HG03064 (cell line): ENCODE results near the gene SLX9.

ENCODE experiments used
- ATAC-seq: cut with Tn5 transposase; IDR thresholded peaks from one replicate; pipeline ENCODE4 v1.9.1; 2021; ENCODE audit warnings: low read depth; ENCODE audit not compliant: unreplicated experiment

The SLX9 gene

GRCh38 chr21:44986471-44987291 is 46.9 kb downstream of the SLX9 start:
- ATAC-seq: no peak

GRCh38 chr21:44987301-44987885 is 47.6 kb downstream of the SLX9 start:
- ATAC-seq: no peak

- no peak for ATAC-seq
These were observed 48.2 kb downstream of the SLX9 start for GRCh38 chr21:44987886-44988606.

- no peak for ATAC-seq
These were observed 49.0 kb downstream of the SLX9 start for GRCh38 chr21:44988607-44989536.

GRCh38 chr21:44989537-44989886 is 49.7 kb downstream of the SLX9 start:
- ATAC-seq: no peak

GRCh38 chr21:44989943-44990780 is 50.3 kb downstream of the SLX9 start:
- no peak for ATAC-seq

- ATAC-seq: no peak
These were observed 51.1 kb downstream of the SLX9 start for GRCh38 chr21:44990921-44991320.

GRCh38 chr21:44991538-44992483 is 52.0 kb downstream of the SLX9 start:
- no peak for ATAC-seq

DNA sequence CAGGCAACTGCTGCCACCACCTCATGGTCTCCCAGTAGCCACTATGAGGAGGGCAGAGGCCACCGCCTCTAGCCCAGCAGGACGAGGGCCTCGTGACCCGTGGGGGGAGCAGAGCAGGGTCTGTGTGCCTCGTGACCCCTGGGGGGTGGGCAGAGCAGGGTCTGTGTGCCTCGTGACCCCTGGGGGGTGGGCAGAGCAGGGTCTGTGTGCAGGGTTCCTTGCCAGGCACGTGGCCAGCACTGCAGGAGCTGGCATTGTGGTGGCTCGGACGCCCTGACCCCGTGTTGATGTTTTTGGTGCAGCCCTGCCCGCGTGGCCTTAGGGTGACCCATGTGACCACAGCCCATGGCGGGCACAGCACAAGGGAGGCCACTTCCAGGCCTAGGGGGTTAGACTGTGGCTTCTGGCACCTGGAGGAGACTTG is 52.8 kb downstream of the SLX9 start:
- ATAC-seq: no peak

- ATAC-seq: no peak
These were observed 53.7 kb downstream of the SLX9 start for GRCh38 chr21:44993321-44994046.

GRCh38 chr21:44994047-44994694 is 54.3 kb downstream of the SLX9 start:
- ATAC-seq: no peak

GRCh38 chr21:44994695-44995342 is 55.0 kb downstream of the SLX9 start:
- ATAC-seq: no peak

DNA sequence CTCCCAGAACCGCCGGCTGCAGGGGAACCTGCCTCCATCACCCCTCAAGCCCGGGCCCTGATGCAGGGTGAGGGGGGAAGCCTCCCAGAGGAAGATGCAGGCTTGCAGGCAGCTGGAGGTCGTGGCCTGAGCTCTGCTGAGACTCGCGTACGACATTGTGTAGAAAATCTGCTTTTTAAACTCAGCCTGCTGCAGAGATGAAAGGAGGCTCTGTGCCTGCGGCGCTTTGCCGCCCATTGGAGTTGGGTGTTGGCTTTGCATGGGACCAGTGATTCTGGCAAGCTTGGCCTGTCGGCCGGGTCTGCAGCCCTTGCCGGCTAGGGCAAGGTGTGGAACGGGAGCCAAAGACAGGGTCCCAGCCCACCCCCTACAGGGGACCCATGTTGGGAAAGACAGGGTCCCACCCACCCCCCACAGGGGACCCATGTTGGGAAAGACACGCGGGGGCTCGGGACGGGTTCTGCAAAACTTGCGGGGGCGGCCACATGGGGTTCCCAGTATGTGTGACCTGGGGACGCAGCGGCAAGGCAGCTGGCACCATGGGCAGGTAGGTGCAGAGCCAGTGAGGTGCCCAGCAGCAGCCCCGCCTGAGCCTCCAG is 55.6 kb downstream of the SLX9 start:
- no peak for ATAC-seq

GRCh38 chr21:44996096-44996495 is 56.3 kb downstream of the SLX9 start:
- ATAC-seq: no peak

GRCh38 chr21:44996501-44996921 is 56.7 kb downstream of the SLX9 start:
- no peak for ATAC-seq
